ENCODE results near the gene ADARB2.
"Not testable (repeated sequence)": the region's sequence is repeated elsewhere in the genome, so short reads cannot be mapped to it uniquely, and the experiment has no call there.

The ADARB2 gene

GRCh38 chr10:1476455-1476803, 260.9 kb downstream of the ADARB2 start:
- DNase-seq = no peak

GRCh38 chr10:1475771-1476454, 261.4 kb downstream of the ADARB2 start:
- DNase-seq = no peak

GRCh38 chr10:1475098-1475591, 262.2 kb downstream of the ADARB2 start:
- no peak for DNase-seq

- DNase-seq = no peak
Observed at GRCh38 chr10:1474376-1475097, 262.8 kb downstream of the ADARB2 start.

GRCh38 chr10:1473874-1474273, 263.5 kb downstream of the ADARB2 start:
- no peak for DNase-seq

GRCh38 chr10:1472178-1472958, 265.0 kb downstream of the ADARB2 start:
- no peak for DNase-seq

- peak; percentile 34 for DNase-seq
Observed at GRCh38 chr10:1468811-1469210, 268.5 kb downstream of the ADARB2 start.

GRCh38 chr10:1467334-1468076, 269.8 kb downstream of the ADARB2 start:
- peak; percentile 80 for DNase-seq

- DNase-seq = no peak
Observed at GRCh38 chr10:1465993-1466764, 271.1 kb downstream of the ADARB2 start.

GRCh38 chr10:1465418-1465911, 271.9 kb downstream of the ADARB2 start:
- no peak for DNase-seq

GRCh38 chr10:1464881-1465417, 272.4 kb downstream of the ADARB2 start:
- no peak for DNase-seq

- not testable (repeated sequence) for DNase-seq
Observed at GRCh38 chr10:1463971-1464370, 273.4 kb downstream of the ADARB2 start.

- DNase-seq = no peak
Observed at GRCh38 chr10:1462994-1463633, 274.2 kb downstream of the ADARB2 start.

GRCh38 chr10:1462521-1462920, 274.8 kb downstream of the ADARB2 start:
- DNase-seq = no peak

- no peak for DNase-seq
Observed at GRCh38 chr10:1462032-1462431, 275.3 kb downstream of the ADARB2 start.

GRCh38 chr10:1461016-1461415, 276.3 kb downstream of the ADARB2 start:
- peak; percentile 41 for DNase-seq

- DNase-seq = not testable (repeated sequence)
Observed at GRCh38 chr10:1459664-1460063, 277.7 kb downstream of the ADARB2 start.

- peak; percentile 35 for DNase-seq
Observed at GRCh38 chr10:1454951-1455350, 282.4 kb downstream of the ADARB2 start.

- no peak for DNase-seq
Observed at GRCh38 chr10:1454428-1454827, 282.9 kb downstream of the ADARB2 start.

- DNase-seq = no peak
Observed at GRCh38 chr10:1452777-1453176, 284.5 kb downstream of the ADARB2 start.

GRCh38 chr10:1451941-1452340, 285.4 kb downstream of the ADARB2 start:
- DNase-seq = no peak

Measured in NCI-H2081 treated with DMSO at 0.1 percent for 48 hours (cell line).